Activated CD4-positive, alpha-beta T cell treated with anti-CD3 and anti-CD28 coated beads for 4 hours (primary cell): ENCODE results near the gene RTEL1.
A peak's percentile ranks its signal among the peaks of the same experiment; 100 is the strongest.
"Not testable (repeated sequence)": the region's sequence is repeated elsewhere in the genome, so short reads cannot be mapped to it uniquely, and the experiment has no call there.

Source experiments
- DNase-seq, 2 donors: peaks; one replicate each; pipeline ENCODE4 v3.0.0-alpha.2; 2020

The RTEL1 gene

GRCh38 chr20:63657937-63658748 lies at the start of gene RTEL1:
Gene RTEL1 (plus strand): TSS chr20:63658312. CDS start chr20:63659403, 1,091 bp downstream.
- peak; percentile 87 for DNase-seq

GRCh38 chr20:63610581-63611435 lies 47.3 kb upstream of the RTEL1 start:
- DNase-seq, result no peak

GRCh38 chr20:63611646-63612045 lies 46.5 kb upstream of the RTEL1 start:
- DNase-seq, result no peak

GRCh38 chr20:63612276-63612931 lies 45.7 kb upstream of the RTEL1 start:
- no peak for DNase-seq

GRCh38 chr20:63613863-63614594 lies 44.1 kb upstream of the RTEL1 start:
- DNase-seq, result not testable (repeated sequence)

- DNase-seq, result no peak
These were observed 40.8 kb upstream of the RTEL1 start for GRCh38 chr20:63617092-63617875.

GRCh38 chr20:63617876-63618265 lies 40.2 kb upstream of the RTEL1 start:
- no peak for DNase-seq

- DNase-seq, result no peak
These were observed 39.7 kb upstream of the RTEL1 start for GRCh38 chr20:63618291-63618980.

GRCh38 chr20:63619086-63619485 lies 39.0 kb upstream of the RTEL1 start:
- no peak for DNase-seq

- DNase-seq, result no peak
These were observed 38.6 kb upstream of the RTEL1 start for GRCh38 chr20:63619505-63619904.

GRCh38 chr20:63620991-63621390 lies 37.1 kb upstream of the RTEL1 start:
- no peak for DNase-seq

GRCh38 chr20:63622096-63622495 lies 36.0 kb upstream of the RTEL1 start:
- DNase-seq, result no peak

GRCh38 chr20:63622732-63623131 lies 35.4 kb upstream of the RTEL1 start:
- no peak for DNase-seq

GRCh38 chr20:63624486-63624885 lies 33.6 kb upstream of the RTEL1 start:
- DNase-seq, result no peak

GRCh38 chr20:63625771-63626423 lies 32.2 kb upstream of the RTEL1 start:
- DNase-seq, result no peak

- DNase-seq, result peak; percentile 67 to 75
These were observed 31.5 kb upstream of the RTEL1 start, which contains the start of gene GMEB2 for GRCh38 chr20:63626424-63627128. Gene GMEB2 (minus strand): TSS chr20:63627101. CDS start chr20:63619397, 7,704 bp downstream.

- peak; percentile 91 to 95 for DNase-seq
These were observed 30.9 kb upstream of the RTEL1 start for GRCh38 chr20:63627129-63627750.

- DNase-seq, result no peak
These were observed 30.3 kb upstream of the RTEL1 start for GRCh38 chr20:63627751-63628245.
